ENCODE data around the gene PRKCA.
"Not testable (repeated sequence)": the region's sequence is repeated elsewhere in the genome, so short reads cannot be mapped to it uniquely, and the experiment has no call there.

The PRKCA gene

GRCh38 chr17:66704858-66705520 lies 402.6 kb downstream of the PRKCA start:
- Histone ChIP-seq H3K36me3 (ENCODE audit: control insufficient read depth, insufficient read depth, low read length) (no peaks in the 10 kb centered on the region), H3K27me3 (replicated peaks; ENCODE audit: control insufficient read depth, insufficient read depth, low read length, poor library complexity, severe bottlenecking) (no peaks in the 10 kb centered on the region), H3K4me3 (ENCODE audit: insufficient read depth, low read depth, low read length, poor library complexity, severe bottlenecking) (no peak overlapping the region), H3K27ac (ENCODE audit: insufficient read depth, low read length, poor library complexity, severe bottlenecking) (no peak overlapping the region), H3K9me3 (ENCODE audit: control insufficient read depth, low read length) (no peaks in the 10 kb centered on the region), H3K4me1 (ENCODE audit: control insufficient read depth, insufficient read depth, low read length, poor library complexity, severe bottlenecking) (no peaks in the 10 kb centered on the region)
- DNase-seq = no peak

GRCh38 chr17:66706851-66707450 lies 404.5 kb downstream of the PRKCA start:
- Histone ChIP-seq H3K27me3 (replicated peaks; ENCODE audit: control insufficient read depth, insufficient read depth, low read length, poor library complexity, severe bottlenecking) (no peaks in the 10 kb centered on the region), H3K4me3 (ENCODE audit: insufficient read depth, low read depth, low read length, poor library complexity, severe bottlenecking) (no peak overlapping the region), H3K4me1 (ENCODE audit: control insufficient read depth, insufficient read depth, low read length, poor library complexity, severe bottlenecking) (no peaks in the 10 kb centered on the region), H3K27ac (ENCODE audit: insufficient read depth, low read length, poor library complexity, severe bottlenecking) (no peak overlapping the region), H3K9me3 (ENCODE audit: control insufficient read depth, low read length) (no peaks in the 10 kb centered on the region), H3K36me3 (ENCODE audit: control insufficient read depth, insufficient read depth, low read length) (no peaks in the 10 kb centered on the region)
- DNase-seq = no peak

DNA sequence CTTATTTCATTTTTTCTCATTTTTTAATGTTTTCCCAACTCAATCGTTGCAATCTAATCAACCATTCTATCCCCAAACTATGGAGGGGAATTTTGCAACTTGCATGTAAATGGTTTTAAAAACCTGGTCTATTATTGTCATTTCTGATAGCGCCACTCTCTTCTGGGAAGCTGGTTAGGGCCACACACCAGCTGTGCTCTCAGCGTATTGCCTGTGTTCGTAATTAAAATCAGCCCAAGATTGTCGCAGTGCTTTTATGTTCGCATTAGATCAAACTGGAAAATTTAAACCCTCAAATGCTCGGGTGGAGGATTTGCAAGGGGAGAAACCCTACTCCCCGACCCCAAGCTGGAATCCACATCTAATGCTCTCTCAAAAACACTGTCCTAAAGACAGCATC lies 409.0 kb downstream of the PRKCA start:
- no peaks in the 10 kb centered on the region for H3K27me3 ChIP-seq (replicated peaks; ENCODE audit: control insufficient read depth, insufficient read depth, low read length, poor library complexity, severe bottlenecking)
- H3K36me3 ChIP-seq (ENCODE audit: control insufficient read depth, insufficient read depth, low read length) = no peaks in the 10 kb centered on the region
- H3K4me3 ChIP-seq (ENCODE audit: insufficient read depth, low read depth, low read length, poor library complexity, severe bottlenecking) = no peak overlapping the region
- no peak overlapping the region for H3K27ac ChIP-seq (ENCODE audit: insufficient read depth, low read length, poor library complexity, severe bottlenecking)
- DNase-seq = no peak
- H3K4me1 ChIP-seq (ENCODE audit: control insufficient read depth, insufficient read depth, low read length, poor library complexity, severe bottlenecking) = no peaks in the 10 kb centered on the region
- no peaks in the 10 kb centered on the region for H3K9me3 ChIP-seq (ENCODE audit: control insufficient read depth, low read length)

DNA sequence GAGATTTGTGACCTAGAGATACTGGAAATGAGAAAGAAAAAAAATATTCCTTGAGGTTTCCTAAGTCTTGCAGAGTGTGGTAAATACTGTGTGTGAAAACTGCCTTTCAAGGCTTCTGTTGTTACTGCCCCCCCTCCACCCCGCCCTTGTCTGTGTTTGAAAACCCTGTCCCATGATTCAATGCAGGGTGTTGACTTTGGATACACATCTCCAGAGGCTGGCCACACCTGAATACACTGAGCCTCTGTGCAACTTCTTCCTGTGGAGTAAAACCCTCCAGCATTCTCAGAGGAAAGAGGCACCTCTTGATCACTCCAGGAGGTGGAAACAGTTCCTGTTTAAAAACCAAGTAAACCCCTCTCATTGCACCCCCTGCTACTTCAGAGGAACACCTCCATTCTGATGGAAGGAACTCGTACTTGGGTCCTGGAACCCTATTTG lies 409.5 kb downstream of the PRKCA start:
- Histone ChIP-seq H3K27me3 (replicated peaks; ENCODE audit: control insufficient read depth, insufficient read depth, low read length, poor library complexity, severe bottlenecking) (no peaks in the 10 kb centered on the region), H3K27ac (ENCODE audit: insufficient read depth, low read length, poor library complexity, severe bottlenecking) (no peak overlapping the region), H3K36me3 (ENCODE audit: control insufficient read depth, insufficient read depth, low read length) (no peaks in the 10 kb centered on the region), H3K4me3 (ENCODE audit: insufficient read depth, low read depth, low read length, poor library complexity, severe bottlenecking) (no peak overlapping the region), H3K4me1 (ENCODE audit: control insufficient read depth, insufficient read depth, low read length, poor library complexity, severe bottlenecking) (no peaks in the 10 kb centered on the region), H3K9me3 (ENCODE audit: control insufficient read depth, low read length) (no peaks in the 10 kb centered on the region)
- DNase-seq = no peak

DNA sequence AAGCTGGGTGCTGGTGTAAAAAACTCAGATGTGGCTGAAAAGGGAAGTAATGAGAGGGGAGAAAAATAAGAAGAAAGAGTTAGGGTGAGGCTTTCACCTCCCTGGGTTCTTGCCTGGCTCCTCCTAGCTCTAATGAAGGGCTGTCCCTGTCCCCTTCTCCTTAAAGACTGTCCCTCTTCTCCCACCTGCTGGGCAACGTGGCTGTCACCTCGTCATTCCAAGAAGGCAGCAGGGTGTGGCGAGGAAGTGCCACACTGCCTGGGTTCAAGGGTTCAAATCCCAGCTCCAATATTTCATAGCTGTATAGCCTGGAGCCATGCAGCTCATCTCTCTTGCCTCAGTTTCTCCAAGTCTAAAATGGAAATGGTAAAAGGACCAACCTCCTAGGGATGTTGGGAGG lies 410.0 kb downstream of the PRKCA start:
- no peaks in the 10 kb centered on the region for H3K9me3 ChIP-seq (ENCODE audit: control insufficient read depth, low read length)
- H3K4me1 ChIP-seq (ENCODE audit: control insufficient read depth, insufficient read depth, low read length, poor library complexity, severe bottlenecking) = no peaks in the 10 kb centered on the region
- H3K27ac ChIP-seq (ENCODE audit: insufficient read depth, low read length, poor library complexity, severe bottlenecking) = no peak overlapping the region
- no peak overlapping the region for H3K4me3 ChIP-seq (ENCODE audit: insufficient read depth, low read depth, low read length, poor library complexity, severe bottlenecking)
- no peak for DNase-seq
- no peaks in the 10 kb centered on the region for H3K36me3 ChIP-seq (ENCODE audit: control insufficient read depth, insufficient read depth, low read length)
- no peaks in the 10 kb centered on the region for H3K27me3 ChIP-seq (replicated peaks; ENCODE audit: control insufficient read depth, insufficient read depth, low read length, poor library complexity, severe bottlenecking)

DNA sequence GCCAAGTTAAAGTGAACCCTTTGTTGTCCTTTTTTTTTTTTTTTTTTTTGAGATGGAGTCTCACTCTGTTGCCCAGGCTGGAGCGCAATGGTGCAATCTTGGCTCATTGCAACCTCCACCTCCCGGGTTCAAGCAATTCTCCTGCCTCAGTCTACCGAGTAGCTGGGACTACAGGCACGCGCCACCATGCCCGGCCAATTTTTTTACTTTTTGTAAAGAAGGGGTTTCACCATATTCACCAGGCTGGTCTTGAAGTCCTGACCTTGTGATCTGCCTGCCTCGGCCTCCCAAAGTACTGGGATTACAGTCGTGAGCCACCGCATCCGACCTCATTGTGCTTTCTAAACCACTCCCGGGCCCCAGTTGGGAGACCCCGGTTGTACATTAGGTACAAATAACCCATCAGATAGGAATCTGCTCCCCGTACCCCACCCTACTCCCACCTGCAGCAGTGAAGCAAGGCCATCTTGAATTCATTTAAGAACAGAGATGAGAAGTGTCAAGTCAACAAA lies 410.7 kb downstream of the PRKCA start:
- not testable (repeated sequence) for H3K9me3 ChIP-seq (ENCODE audit: control insufficient read depth, low read length); H3K27me3 ChIP-seq (replicated peaks; ENCODE audit: control insufficient read depth, insufficient read depth, low read length, poor library complexity, severe bottlenecking); H3K4me1 ChIP-seq (ENCODE audit: control insufficient read depth, insufficient read depth, low read length, poor library complexity, severe bottlenecking); H3K27ac ChIP-seq (ENCODE audit: insufficient read depth, low read length, poor library complexity, severe bottlenecking); DNase-seq; H3K36me3 ChIP-seq (ENCODE audit: control insufficient read depth, insufficient read depth, low read length); H3K4me3 ChIP-seq (ENCODE audit: insufficient read depth, low read depth, low read length, poor library complexity, severe bottlenecking)

- H3K4me1 ChIP-seq (ENCODE audit: control insufficient read depth, insufficient read depth, low read length, poor library complexity, severe bottlenecking) = no peaks in the 10 kb centered on the region
- no peaks in the 10 kb centered on the region for H3K9me3 ChIP-seq (ENCODE audit: control insufficient read depth, low read length)
- no peak for DNase-seq
- no peaks in the 10 kb centered on the region for H3K27me3 ChIP-seq (replicated peaks; ENCODE audit: control insufficient read depth, insufficient read depth, low read length, poor library complexity, severe bottlenecking)
- H3K27ac ChIP-seq (ENCODE audit: insufficient read depth, low read length, poor library complexity, severe bottlenecking) = no peak overlapping the region
- H3K4me3 ChIP-seq (ENCODE audit: insufficient read depth, low read depth, low read length, poor library complexity, severe bottlenecking) = no peak overlapping the region
- peaks cover 3% of the 10 kb centered on the region for H3K36me3 ChIP-seq (ENCODE audit: control insufficient read depth, insufficient read depth, low read length)
Observed at GRCh38 chr17:66713533-66714042, 411.2 kb downstream of the PRKCA start.

GRCh38 chr17:66714046-66715023 lies 411.9 kb downstream of the PRKCA start:
- Histone ChIP-seq H3K4me1 (ENCODE audit: control insufficient read depth, insufficient read depth, low read length, poor library complexity, severe bottlenecking) (no peaks in the 10 kb centered on the region), H3K9me3 (ENCODE audit: control insufficient read depth, low read length) (no peaks in the 10 kb centered on the region), H3K27ac (ENCODE audit: insufficient read depth, low read length, poor library complexity, severe bottlenecking) (no peak overlapping the region), H3K36me3 (ENCODE audit: control insufficient read depth, insufficient read depth, low read length) (peaks cover 3% of the 10 kb centered on the region), H3K27me3 (replicated peaks; ENCODE audit: control insufficient read depth, insufficient read depth, low read length, poor library complexity, severe bottlenecking) (no peaks in the 10 kb centered on the region), H3K4me3 (ENCODE audit: insufficient read depth, low read depth, low read length, poor library complexity, severe bottlenecking) (no peak overlapping the region)
- DNase-seq = no peak

DNA sequence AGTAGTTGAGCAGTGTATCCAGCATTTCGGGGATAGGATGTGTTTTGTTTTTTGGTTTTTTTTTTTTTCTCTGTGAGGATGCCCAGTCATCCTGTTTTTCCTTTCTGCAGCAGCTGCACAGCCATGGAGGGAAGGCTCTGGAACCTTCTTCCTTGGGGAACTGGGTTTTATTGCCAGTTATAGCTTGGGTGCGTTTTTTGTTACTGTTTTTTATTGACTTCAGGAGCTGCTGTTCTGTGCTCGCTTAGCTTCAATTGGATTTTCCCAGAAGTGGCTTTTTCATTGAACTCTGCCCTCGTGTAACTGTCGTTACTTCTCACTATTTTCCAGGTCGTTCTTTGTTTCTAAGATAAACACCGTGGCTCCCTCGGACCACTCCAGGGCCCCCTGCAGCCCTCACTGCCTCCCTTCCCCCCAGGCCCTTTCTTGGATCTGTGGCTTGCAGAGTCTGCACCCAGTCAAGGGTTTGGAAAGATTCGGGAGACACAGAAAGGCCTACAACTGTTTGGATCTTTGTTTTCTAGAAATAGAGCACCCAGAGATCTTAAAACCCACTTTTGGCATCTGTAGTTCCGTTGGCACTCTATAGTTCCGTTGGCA lies 412.8 kb downstream of the PRKCA start:
- no peak overlapping the region for H3K27ac ChIP-seq (ENCODE audit: insufficient read depth, low read length, poor library complexity, severe bottlenecking)
- H3K4me3 ChIP-seq (ENCODE audit: insufficient read depth, low read depth, low read length, poor library complexity, severe bottlenecking) = no peak overlapping the region
- no peaks in the 10 kb centered on the region for H3K27me3 ChIP-seq (replicated peaks; ENCODE audit: control insufficient read depth, insufficient read depth, low read length, poor library complexity, severe bottlenecking)
- peaks cover 3% of the 10 kb centered on the region for H3K36me3 ChIP-seq (ENCODE audit: control insufficient read depth, insufficient read depth, low read length)
- H3K9me3 ChIP-seq (ENCODE audit: control insufficient read depth, low read length) = no peaks in the 10 kb centered on the region
- DNase-seq = no peak
- H3K4me1 ChIP-seq (ENCODE audit: control insufficient read depth, insufficient read depth, low read length, poor library complexity, severe bottlenecking) = no peaks in the 10 kb centered on the region
